Kidney tubule cell (primary cell): ENCODE measurements around the gene PCNX4.

Source experiments
- DNase-seq: peaks from one replicate; pipeline ENCODE4 v3.0.0-alpha.2; 2018; ENCODE audit warnings: low spot score

The PCNX4 gene

DNA sequence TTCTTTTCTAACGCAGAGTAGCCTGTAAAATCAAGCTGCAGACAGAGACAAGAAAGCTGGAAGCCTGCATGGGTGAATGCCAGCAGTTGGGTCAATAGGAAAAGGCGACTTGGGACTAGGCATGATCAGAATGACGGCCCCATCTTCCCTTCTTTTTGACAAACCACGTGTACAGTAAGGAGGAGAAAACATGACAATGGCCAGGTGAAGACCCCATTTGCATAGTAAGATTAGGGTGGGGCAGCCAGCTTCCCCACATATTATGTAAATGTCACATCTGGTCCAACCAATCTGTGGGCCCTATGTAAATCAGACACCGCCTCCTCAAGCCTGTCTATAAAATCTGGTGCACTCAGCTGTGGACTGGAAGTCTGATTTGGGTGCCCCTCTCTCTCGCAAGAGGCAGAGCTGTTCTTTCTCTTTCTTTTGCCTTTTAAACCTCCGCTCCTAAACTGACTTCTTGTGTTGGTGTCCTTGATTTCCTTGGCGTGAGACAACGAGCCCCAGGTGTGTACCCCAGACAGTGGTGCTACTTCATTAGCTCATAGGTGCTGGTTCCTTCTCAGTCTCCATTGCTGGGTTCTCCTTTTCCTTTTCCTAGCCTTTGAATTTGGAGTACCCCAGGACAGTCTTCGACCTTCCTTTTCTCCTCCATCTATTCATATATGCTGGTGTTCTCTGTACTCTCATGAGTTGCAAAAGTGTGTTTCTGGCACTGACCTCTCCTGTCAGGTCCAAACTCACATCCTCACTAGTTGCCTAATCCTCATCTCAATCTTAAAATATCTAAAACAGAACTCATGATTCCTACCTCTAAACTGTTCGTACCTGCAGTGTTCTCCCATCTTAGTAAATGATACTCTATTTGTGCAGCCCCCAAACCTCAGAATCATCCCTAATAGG is 82.9 kb downstream of the PCNX4 start:
- no peak for DNase-seq

- DNase-seq, result peak; percentile 57
Measured at GRCh38 chr14:60175255-60175902, 83.7 kb downstream of the PCNX4 start.

DNA sequence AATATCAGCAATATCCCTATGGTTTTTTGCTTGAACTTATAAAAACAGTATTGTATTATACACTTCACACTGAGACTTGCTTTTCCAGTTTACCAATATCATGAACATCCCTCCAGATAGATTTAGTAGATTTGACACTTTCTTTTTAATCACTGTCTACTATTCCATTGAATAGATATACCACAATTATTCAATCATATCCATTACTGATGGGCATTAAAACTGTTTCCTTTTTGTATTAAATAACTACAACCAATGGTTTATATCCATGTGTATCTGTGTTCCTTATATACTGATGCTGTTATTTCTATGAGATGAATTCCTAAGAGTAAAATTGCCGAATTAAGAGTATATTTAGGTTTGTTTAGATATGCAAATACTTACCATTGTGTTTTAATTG is 86.4 kb downstream of the PCNX4 start:
- no peak for DNase-seq

- DNase-seq, result no peak
Measured at GRCh38 chr14:60178820-60179219, 87.1 kb downstream of the PCNX4 start.

GRCh38 chr14:60179431-60179869 is 87.7 kb downstream of the PCNX4 start:
- DNase-seq, result peak; percentile 53

GRCh38 chr14:60183138-60183537 is 91.4 kb downstream of the PCNX4 start:
- no peak for DNase-seq

- DNase-seq, result peak; percentile 22
Measured at GRCh38 chr14:60183741-60184140, 92.0 kb downstream of the PCNX4 start.

- peak; percentile 70 for DNase-seq
Measured at GRCh38 chr14:60184146-60184904, 92.6 kb downstream of the PCNX4 start.

DNA sequence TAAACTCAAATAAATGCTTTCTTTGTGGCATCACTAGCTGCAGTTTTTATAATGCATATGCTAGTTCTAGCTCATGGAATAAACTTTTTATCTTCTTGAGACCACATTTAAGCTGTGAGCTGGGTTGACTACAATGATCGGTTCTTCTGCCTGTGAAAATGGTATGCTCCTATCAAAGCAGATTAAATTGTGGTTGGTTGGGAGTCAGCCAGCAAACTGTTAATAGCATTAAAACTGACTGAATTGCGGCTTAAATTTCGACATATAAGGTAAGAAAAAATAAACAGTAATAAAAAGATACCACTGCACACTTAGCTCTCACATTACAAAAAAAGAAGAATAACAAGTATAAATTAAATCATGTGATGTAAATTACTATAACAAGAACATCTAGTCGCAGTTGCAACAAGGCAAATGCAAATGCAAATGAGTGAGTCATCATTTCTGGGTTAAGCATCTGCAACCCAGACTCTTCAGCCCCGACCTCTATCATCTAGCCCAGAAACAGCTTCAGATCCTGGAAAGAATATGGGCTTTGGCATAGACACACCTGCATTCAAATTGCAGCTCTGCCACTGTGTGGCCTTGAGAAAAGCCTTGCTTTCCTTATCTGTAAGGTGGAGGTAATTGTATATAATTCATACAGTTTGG is 93.3 kb downstream of the PCNX4 start:
- DNase-seq, result no peak

GRCh38 chr14:60188115-60188514 is 96.4 kb downstream of the PCNX4 start:
- DNase-seq, result no peak

DNA sequence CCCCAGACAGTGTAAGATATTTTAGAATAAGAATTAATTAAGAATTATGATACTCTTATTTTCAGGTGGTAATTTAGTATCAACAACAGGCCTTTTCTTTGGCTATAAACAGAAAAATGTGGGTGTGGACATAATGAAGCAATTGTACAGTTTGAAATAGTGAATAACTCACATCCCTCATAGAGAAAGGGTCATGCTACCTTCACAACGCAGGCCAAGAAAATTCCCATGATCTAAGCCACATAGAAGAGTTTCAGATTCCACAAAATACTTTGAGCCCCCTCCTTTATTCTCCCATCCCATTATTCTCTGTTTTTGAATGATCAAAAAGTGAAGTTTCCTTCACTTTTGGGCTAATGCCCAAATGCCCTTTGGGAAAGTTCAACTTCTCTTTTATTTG is 97.0 kb downstream of the PCNX4 start:
- no peak for DNase-seq

- no peak for DNase-seq
Measured at GRCh38 chr14:60189923-60190840, 98.5 kb downstream of the PCNX4 start.

DNA sequence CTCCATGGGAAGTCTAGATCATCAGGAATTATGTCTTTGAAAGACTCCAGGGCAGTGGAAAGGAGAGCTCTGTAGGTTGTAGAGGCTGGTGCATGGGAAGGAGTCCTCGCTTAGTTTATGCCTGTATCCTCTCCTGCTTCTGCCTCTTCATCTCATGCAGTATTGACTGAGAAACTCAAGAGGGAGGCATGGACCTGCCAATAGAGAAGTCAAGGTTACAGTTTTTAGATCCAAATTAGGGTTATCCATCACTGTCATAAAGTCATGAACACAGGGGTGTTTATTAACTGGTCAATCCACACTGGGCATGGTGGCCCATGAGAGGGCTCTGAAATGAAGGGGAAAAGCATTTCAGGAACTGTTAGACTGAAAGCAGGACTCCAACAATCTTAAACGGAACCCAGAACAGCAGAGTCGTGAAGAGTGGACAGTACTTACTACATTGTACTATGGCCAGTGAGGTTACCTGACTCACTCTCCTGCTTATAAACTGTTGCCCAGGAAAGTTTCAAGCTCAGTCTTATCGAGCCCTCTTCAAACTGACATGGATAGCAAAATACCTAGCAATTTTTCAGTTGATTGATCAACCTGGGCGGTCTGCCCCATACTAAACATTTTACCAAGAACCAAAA is 103.6 kb downstream of the PCNX4 start:
- no peak for DNase-seq

DNA sequence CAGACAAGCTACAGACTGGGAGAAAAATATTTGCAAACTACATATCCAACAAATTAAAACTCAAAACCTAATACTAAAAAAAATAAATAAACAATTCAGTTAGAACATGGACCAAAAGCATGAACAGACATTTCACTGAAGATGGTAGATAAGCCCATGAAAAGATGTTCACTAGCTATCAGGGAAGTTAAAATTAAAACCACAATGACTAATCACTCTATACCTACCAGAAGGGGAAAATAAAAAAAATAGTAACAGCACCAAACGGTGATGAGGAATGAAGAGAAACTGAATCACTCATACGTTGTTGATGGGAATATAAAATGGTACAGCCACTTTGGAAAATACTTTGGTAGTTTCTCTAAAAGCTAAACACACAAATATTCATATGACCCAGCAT is 104.6 kb downstream of the PCNX4 start:
- DNase-seq, result peak; percentile 21

GRCh38 chr14:60197629-60198303 is 106.0 kb downstream of the PCNX4 start:
- peak; percentile 77 for DNase-seq

DNA sequence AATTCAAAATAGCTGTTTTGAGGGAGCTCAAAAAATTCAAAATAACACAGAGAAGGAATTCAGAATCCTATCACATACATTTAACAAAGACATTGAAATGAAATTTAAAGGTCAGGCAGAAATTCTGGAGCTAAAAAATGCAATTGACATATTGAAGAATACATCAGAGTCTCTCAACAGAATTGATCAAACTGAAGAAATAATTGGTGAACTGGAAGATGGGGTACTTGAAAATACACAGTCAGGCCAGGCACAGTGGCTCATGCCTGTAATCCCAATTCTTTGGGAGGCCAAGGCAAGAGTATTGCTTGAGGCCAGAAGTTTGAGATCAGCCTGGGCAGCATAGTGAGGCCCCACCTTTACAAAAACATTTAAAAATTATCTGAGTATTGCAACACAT is 107.6 kb downstream of the PCNX4 start:
- no peak for DNase-seq

GRCh38 chr14:60204104-60204842 is 112.5 kb downstream of the PCNX4 start:
- no peak for DNase-seq

- DNase-seq, result no peak
Measured at GRCh38 chr14:60204843-60205774, 113.4 kb downstream of the PCNX4 start.
